Activated naive CD4-positive, alpha-beta T cell treated with anti-CD3 and anti-CD28 coated beads for 36 hours (primary cell): ENCODE data around the gene HOXD8. TPM values are rescaled to one million over a fixed set of nuclear protein-coding genes. Genes with fewer than 3 reads are reported as not detected.

ENCODE experiments used
- CTCF ChIA-PET: fragments of 350-600 bp; sonication (Branson Sonifier 250); formaldehyde crosslinking; loops from one replicate; lab custom pipeline; 2021; ENCODE audit warnings: antibody characterized with exemption; lab: Charles Lee
- DNase-seq: peaks from one replicate; pipeline ENCODE4 v3.0.0-alpha.2; 2020
- H3K27ac Mint-ChIP-seq: one replicate; pipeline ENCODE4 v1.8.0; 2021; ENCODE audit warnings: mild to moderate bottlenecking, mixed read lengths
- H3K27me3 Mint-ChIP-seq: one replicate; pipeline ENCODE4 v1.8.0; 2021; ENCODE audit warnings: low read depth, mixed read lengths
- H3K36me3 Mint-ChIP-seq: one replicate; pipeline ENCODE4 v1.8.0; 2021; ENCODE audit warnings: low read depth, mixed read lengths
- H3K4me1 Mint-ChIP-seq: one replicate; pipeline ENCODE4 v1.8.0; 2021; ENCODE audit warnings: low read depth, mixed read lengths
- H3K4me3 Mint-ChIP-seq: one replicate; pipeline ENCODE4 v1.8.0; 2021; ENCODE audit warnings: mild to moderate bottlenecking, moderate library complexity, mixed read lengths
- H3K9me3 Mint-ChIP-seq: one replicate; pipeline ENCODE4 v1.8.0; 2021; ENCODE audit warnings: mixed read lengths
- intact Hi-C: fragments of 100-400 bp; cut with micrococcal nuclease; formaldehyde crosslinking; loops from one replicate; pipeline ENCODE4 v1.15.1; 2023
- total RNA-seq, 2 experiments: library from RNA; stranded (reverse); gene quantifications; one replicate each; pipeline ENCODE4 v1.2.3, GENCODE V29; 2021

Gene HOXD8
- total RNA-seq, 2 experiments from 2014 or later = not detected

- Mint-ChIP-seq H3K4me3 (peak overlapping the region; percentile 52), H3K27ac (peak overlapping the region; percentile 18), H3K27me3 (peaks cover 76% of the 10 kb centered on the region), H3K36me3 (no peaks in the 10 kb centered on the region), H3K4me1 (peaks cover 19% of the 10 kb centered on the region), H3K9me3 (no peaks in the 10 kb centered on the region)
- CTCF ChIA-PET = interaction anchor here (0.7 to 2.2 kb wide), 9 partner anchors 10 to 601 kb away, joined by 3 to 11 read pairs (median 3); no protein-coding TSS in a partner anchor
- intact Hi-C loops = loop anchor here (1.0 to 5.0 kb wide), 3 partner anchors 8 to 684 kb away; no protein-coding TSS in a partner anchor
- peak; percentile 33 for DNase-seq
Measured at GRCh38 chr2:176130147-176130956, 847 bp downstream of the HOXD8 start.

GRCh38 chr2:176130957-176131847 lies 1.7 kb downstream of the HOXD8 start:
- peaks cover 27% of the 10 kb centered on the region for H3K4me1 Mint-ChIP-seq
- intact Hi-C loops = loop anchor here (1.0 to 5.0 kb wide), 3 partner anchors 7 to 684 kb away; no protein-coding TSS in a partner anchor
- CTCF ChIA-PET = interaction anchor here (0.7 to 2.9 kb wide), 11 partner anchors 9 to 600 kb away, joined by 3 to 11 read pairs (median 5); no protein-coding TSS in a partner anchor
- no peaks in the 10 kb centered on the region for H3K9me3 Mint-ChIP-seq
- peak overlapping the region; percentile 49 for H3K4me3 Mint-ChIP-seq
- no peak for DNase-seq
- peak overlapping the region; percentile 18 for H3K27ac Mint-ChIP-seq
- H3K27me3 Mint-ChIP-seq = peaks cover 76% of the 10 kb centered on the region
- no peaks in the 10 kb centered on the region for H3K36me3 Mint-ChIP-seq

GRCh38 chr2:176131848-176132158 lies 2.3 kb downstream of the HOXD8 start:
- intact Hi-C loops = loop anchor here (2.0 to 5.0 kb wide), 3 partner anchors 27 to 683 kb away; no protein-coding TSS in a partner anchor
- Mint-ChIP-seq H3K27ac (no peak overlapping the region), H3K9me3 (no peaks in the 10 kb centered on the region), H3K36me3 (no peaks in the 10 kb centered on the region), H3K4me3 (peak overlapping the region; percentile 65), H3K27me3 (peaks cover 75% of the 10 kb centered on the region), H3K4me1 (peaks cover 29% of the 10 kb centered on the region)
- CTCF ChIA-PET = interaction anchor here (0.6 to 2.9 kb wide), 10 partner anchors 9 to 911 kb away, joined by 3 to 11 read pairs (median 5); no protein-coding TSS in a partner anchor
- DNase-seq = no peak

GRCh38 chr2:176132205-176133171 lies 3.0 kb downstream of the HOXD8 start:
- CTCF ChIA-PET = interaction anchor here (0.6 to 2.9 kb wide), 12 partner anchors 8 to 1017 kb away, joined by 3 to 11 read pairs (median 3); no protein-coding TSS in a partner anchor
- Mint-ChIP-seq H3K36me3 (no peaks in the 10 kb centered on the region), H3K27ac (no peak overlapping the region), H3K4me1 (peaks cover 29% of the 10 kb centered on the region), H3K9me3 (no peaks in the 10 kb centered on the region), H3K4me3 (peak overlapping the region; percentile 65), H3K27me3 (peaks cover 79% of the 10 kb centered on the region)
- peak; percentile 23 for DNase-seq
- intact Hi-C loops = loop anchor here (2.0 to 5.0 kb wide), 2 partner anchors 26 to 40 kb away; no protein-coding TSS in a partner anchor

- intact Hi-C loops = loop anchor here (2.0 to 5.0 kb wide), 2 partner anchors 25 to 39 kb away; no protein-coding TSS in a partner anchor
- peaks cover 2% of the 10 kb centered on the region for H3K36me3 Mint-ChIP-seq
- peaks cover 27% of the 10 kb centered on the region for H3K4me1 Mint-ChIP-seq
- no peak overlapping the region for H3K4me3 Mint-ChIP-seq
- DNase-seq = no peak
- peaks cover 79% of the 10 kb centered on the region for H3K27me3 Mint-ChIP-seq
- H3K9me3 Mint-ChIP-seq = peaks cover 2% of the 10 kb centered on the region
- H3K27ac Mint-ChIP-seq = no peak overlapping the region
- CTCF ChIA-PET = interaction anchor here (0.6 to 2.9 kb wide), 3 partner anchors 17 to 322 kb away, joined by 3 to 11 read pairs (median 3); no protein-coding TSS in a partner anchor
Measured at GRCh38 chr2:176133389-176133788, 3.9 kb downstream of the HOXD8 start.

GRCh38 chr2:176134035-176134434 lies 4.5 kb downstream of the HOXD8 start:
- peaks cover 5% of the 10 kb centered on the region for H3K9me3 Mint-ChIP-seq
- H3K4me1 Mint-ChIP-seq = peaks cover 24% of the 10 kb centered on the region
- peaks cover 81% of the 10 kb centered on the region for H3K27me3 Mint-ChIP-seq
- no peak overlapping the region for H3K27ac Mint-ChIP-seq
- intact Hi-C loops = loop anchor here (5.0 kb wide), 1 partner anchor 38 kb away; no protein-coding TSS in a partner anchor
- no peak for DNase-seq
- CTCF ChIA-PET = interaction anchor here (0.6 to 2.9 kb wide), 2 partner anchors 17 to 321 kb away, joined by 3 to 11 read pairs; no protein-coding TSS in a partner anchor
- no peak overlapping the region for H3K4me3 Mint-ChIP-seq
- peaks cover 3% of the 10 kb centered on the region for H3K36me3 Mint-ChIP-seq

GRCh38 chr2:176135035-176135440 lies 5.5 kb downstream of the HOXD8 start:
- peaks cover 3% of the 10 kb centered on the region for H3K36me3 Mint-ChIP-seq

GRCh38 chr2:176136374-176137251 lies 7.1 kb downstream of the HOXD8 start:
- DNase-seq = no peak
- intact Hi-C loops = no loop called here
- peaks cover 32% of the 10 kb centered on the region for H3K4me1 Mint-ChIP-seq
- H3K27ac Mint-ChIP-seq = no peak overlapping the region
- CTCF ChIA-PET = interaction anchor here (0.7 to 4.0 kb wide), 3 partner anchors 9 to 515 kb away, joined by 3 to 24 read pairs (median 3); no protein-coding TSS in a partner anchor
- peaks cover 5% of the 10 kb centered on the region for H3K9me3 Mint-ChIP-seq
- H3K4me3 Mint-ChIP-seq = peak overlapping the region; percentile 36
- peaks cover 85% of the 10 kb centered on the region for H3K27me3 Mint-ChIP-seq
- H3K36me3 Mint-ChIP-seq = peaks cover 3% of the 10 kb centered on the region

More at GRCh38 chr2:176135035-176135440, 5.5 kb downstream of the HOXD8 start:
- H3K4me1 Mint-ChIP-seq = peaks cover 29% of the 10 kb centered on the region
- H3K27me3 Mint-ChIP-seq = peaks cover 87% of the 10 kb centered on the region
- no peak overlapping the region for H3K4me3 Mint-ChIP-seq
- H3K27ac Mint-ChIP-seq = no peak overlapping the region
- H3K9me3 Mint-ChIP-seq = peaks cover 5% of the 10 kb centered on the region
- CTCF ChIA-PET = no interaction called here
- DNase-seq = no peak
- intact Hi-C loops = no loop called here

- intact Hi-C loops = no loop called here
- Mint-ChIP-seq H3K27me3 (peaks cover 87% of the 10 kb centered on the region), H3K4me1 (peaks cover 29% of the 10 kb centered on the region), H3K27ac (no peak overlapping the region), H3K4me3 (no peak overlapping the region), H3K36me3 (peaks cover 3% of the 10 kb centered on the region), H3K9me3 (peaks cover 5% of the 10 kb centered on the region)
- CTCF ChIA-PET = interaction anchor here (0.8 to 5.3 kb wide), 3 partner anchors 10 to 317 kb away, joined by 3 to 93 read pairs (median 24); no protein-coding TSS in a partner anchor
- no peak for DNase-seq
Measured at GRCh38 chr2:176137252-176137580, 7.7 kb downstream of the HOXD8 start.

- intact Hi-C loops = loop anchor here (1.0 kb wide), 1 partner anchor 8 kb away; no protein-coding TSS in a partner anchor
- CTCF ChIA-PET = interaction anchor here (0.6 to 5.3 kb wide), 6 partner anchors 11 to 416 kb away, joined by 4 to 93 read pairs (median 9); no protein-coding TSS in a partner anchor
Measured at GRCh38 chr2:176137906-176138305, 8.4 kb downstream of the HOXD8 start.

More at GRCh38 chr2:176137906-176138305, 8.4 kb downstream of the HOXD8 start:
- Mint-ChIP-seq H3K36me3 (peaks cover 3% of the 10 kb centered on the region), H3K27me3 (peaks cover 86% of the 10 kb centered on the region), H3K4me3 (no peak overlapping the region), H3K27ac (no peak overlapping the region), H3K9me3 (peaks cover 5% of the 10 kb centered on the region), H3K4me1 (peaks cover 26% of the 10 kb centered on the region)
- DNase-seq = no peak
